Stimulated activated CD4-positive, alpha-beta T cell treated with anti-CD3 and anti-CD28 coated beads, Interleukin-2, amount 100 ng/mL, for 24 hours (primary cell): ENCODE results near the gene ATG9A.
A peak's percentile ranks its signal among the peaks of the same experiment; 100 is the strongest.

ENCODE experiments used
- DNase-seq, 2 donors: peaks; one replicate each; pipeline ENCODE4 v3.0.0-alpha.2; 2020

ATG9A gene

DNA sequence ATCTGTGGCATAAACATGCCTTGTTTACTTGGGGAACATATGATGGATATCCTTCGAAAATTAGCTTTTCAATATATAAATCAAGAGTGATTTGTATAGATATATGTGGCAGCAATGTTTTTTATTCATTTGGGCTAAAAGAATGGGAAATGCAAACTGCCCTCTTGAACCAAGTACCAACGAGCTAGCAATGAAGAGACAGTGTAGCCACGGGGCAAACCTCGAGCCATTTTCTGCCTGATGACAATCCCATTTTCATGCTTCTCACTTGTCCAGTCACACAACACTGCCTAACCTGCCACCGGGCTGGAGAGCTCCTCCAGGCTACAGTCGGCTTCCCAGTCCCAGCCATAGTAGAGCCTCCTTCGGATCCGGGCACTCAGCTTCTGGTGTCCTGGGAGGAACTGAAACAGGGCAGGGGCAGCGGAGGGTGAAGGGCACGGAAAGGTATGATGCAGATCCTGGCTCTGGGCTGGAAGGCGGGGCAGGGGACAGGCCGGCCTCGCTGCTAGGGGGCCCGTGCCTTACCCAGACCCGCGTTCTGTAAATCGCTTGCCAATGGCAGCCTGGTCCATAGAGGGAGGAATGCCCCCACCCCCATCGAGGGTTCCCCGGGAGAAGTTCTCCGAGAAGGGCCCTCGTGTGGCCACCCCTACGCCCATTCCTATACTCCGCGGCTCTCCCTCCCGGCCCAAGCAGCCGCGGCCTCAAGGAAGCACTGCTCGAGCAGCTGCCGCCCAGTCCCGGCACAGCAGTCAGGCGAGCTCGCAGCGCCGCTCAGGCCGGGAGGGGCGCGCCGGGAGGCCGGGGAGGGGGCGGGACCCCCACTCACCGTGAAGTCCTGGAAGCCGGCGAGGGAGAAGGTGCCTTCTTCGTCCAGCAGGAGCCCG, 53.3 kb downstream of the ATG9A start:
- DNase-seq: peak; percentile 41 to 47

DNA sequence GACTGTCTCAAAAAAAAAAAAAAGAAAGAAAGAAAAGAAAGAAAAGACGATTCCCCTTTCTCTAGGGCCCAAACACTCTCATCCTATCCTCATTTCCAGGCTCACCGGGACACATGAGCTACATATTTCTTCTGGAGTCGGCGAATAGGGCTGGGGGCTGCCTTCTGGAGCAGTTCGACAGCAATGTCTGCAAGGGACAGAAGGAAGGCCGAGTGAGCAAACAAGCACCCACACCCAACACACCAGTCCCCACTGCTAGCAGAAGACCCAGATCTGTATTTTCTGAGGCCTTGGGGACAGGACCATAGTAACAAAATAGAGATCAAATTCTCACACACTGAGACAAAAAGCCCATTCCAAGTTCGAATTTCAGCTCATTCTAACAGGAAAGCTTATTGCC, 54.0 kb downstream of the ATG9A start:
- no peak for DNase-seq

DNA sequence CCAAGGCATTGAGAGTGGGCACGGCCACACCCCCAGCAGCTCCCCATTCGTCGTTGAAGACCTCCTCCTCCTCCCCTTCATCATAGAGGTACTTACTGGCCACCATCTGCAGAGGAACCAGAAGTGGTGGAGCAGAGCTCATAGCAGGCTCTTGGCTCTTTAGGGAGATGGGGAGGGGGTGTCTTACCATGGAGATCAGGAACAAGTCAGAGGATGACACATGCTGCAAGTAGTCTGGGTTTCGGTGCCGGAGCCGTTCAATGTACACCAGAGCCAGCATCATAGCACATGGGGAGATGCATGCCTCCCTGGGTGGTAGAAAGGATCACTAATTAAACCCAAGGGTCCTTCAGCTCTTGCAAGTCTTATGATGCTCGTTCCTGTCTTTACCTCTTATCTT, 54.6 kb downstream of the ATG9A start:
- no peak for DNase-seq

DNA sequence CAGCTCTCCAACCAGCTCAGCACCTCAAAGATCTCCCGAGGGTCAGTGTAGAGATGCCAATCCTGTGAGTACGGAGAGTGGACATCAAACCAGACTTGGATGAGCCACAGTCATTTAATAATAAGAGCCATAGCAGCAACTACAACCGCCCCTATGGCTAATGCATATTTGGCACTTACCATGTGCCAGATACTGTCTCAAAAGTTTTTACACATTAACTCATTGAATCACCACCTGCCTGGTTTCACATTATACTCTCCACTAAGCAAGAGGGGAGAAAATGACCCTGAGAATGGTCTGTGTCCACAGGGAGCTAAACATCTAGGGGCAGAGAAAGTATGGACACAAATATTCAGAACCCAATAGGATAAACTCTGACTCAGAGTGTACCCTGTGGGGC, 55.3 kb downstream of the ATG9A start:
- no peak for DNase-seq

DNA sequence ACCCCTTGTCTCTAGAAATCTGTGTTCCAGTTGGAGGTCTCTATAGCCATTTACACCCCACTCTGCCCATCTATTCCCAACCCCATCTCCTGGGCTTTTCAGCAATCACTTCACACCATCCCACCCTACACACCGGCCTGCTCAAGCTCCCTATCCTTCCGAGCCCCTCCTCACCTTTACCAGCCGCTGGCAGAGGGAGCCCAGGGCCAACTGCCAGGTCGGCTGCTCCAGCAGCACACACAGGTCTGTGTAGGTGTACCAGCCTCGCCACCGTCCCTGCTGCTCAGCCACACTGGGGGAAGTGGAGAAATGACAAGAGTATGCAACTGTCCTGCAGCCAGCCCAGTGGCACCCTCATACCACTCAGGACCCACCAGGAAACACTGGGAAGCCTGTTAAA, 56.3 kb downstream of the ATG9A start:
- no peak for DNase-seq

DNA sequence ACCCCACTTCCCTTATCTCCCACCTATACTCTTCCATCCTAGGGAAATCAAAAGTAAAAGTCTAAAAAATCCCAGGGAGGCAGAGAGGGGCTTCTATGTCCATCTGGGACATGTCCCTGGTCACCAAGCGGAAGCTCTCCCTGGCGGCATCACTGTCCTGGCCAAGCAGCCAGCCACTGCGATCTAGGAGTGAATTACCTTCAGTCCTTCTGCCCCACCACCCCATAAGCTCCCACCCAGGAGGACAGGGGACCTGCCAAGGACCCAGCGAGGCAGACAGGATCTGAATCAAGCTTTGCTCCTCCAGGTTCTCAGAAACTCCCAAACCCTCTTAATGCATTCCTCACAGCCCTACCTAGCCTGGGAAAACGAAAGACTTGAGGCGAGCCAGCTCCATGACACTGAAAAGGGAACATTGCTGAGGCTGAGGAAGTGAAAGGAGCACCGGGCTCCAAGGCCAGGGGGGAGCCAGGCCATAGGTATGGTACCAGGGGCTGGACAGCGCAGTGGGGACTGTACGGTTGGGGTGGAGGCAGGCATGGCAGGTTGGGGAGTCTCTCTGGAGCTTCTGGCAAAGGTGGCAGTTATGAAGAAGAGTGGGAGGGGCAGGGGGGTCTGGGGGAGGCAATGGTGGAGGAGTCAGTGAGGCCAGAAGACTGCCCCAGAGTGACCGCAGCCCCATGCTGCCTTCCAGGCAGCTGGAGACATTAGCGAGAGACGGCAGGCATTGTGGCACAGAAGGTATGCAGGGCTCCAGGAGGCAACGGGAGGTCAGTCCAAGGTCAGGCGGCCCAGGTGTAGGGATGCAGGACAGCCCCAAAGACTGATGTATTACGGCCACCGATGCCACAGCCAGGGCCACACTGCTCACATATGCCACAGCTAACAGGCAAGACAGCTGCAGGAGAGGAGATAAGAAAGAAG, 56.9 kb downstream of the ATG9A start:
- no peak for DNase-seq

DNA sequence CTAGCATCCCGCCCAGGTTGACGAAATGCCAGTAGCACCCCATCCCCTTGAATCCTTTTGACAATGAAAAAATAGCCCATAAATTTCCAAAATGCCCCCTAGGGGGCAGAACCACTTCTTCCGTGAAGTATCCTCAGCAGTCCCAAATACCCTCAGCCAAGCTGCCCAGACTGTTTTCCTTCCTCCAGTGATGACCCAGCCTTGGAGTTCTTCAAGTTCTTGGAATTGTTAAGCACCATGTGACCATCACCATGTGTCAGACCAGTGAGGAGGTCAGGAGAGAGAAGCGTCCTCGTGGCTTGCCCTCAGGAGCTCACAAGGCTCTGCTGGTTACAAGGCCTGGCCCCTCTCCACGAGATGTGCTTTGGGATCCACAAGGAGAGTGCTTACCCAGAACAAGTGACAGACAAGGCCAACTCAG, 58.2 kb downstream of the ATG9A start:
- peak in 1 of 2 donors; percentile 46 for DNase-seq

DNA sequence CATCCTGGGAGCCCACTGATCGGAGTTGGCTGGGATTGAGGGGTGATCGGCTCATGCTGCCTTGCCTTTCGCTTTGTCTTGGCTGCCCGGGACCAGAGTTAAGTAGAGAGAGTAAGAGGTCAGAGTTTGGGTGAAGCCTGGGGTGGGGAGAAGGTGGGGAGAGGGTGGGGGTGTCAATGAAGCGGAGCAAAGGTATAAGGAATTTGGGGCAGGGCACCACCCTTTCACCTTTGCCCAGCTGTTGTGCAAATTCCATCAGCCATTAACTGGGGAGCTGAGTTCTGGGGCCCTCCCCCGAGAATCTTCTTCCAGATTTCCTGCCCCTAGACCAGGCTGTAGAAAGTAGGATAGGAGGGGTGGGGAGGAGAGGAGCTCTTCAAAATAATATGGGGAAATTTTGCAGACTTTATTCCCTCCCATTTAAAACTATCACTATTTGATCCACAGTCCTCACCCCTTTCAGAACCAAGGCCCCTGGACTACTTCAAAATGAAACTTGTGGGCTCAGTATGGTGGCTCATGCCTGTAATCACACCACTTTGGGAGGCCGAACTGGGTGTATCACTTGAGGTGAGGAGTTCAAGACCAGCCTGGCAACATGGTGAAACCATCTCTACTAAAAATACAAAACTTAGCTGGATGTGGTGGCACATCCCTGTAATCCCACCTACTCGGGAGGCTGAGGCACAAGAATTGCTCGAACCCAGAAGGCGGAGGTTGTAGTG, 59.3 kb downstream of the ATG9A start, which contains the start of gene SLC23A3:
SLC23A3 (minus strand) TSS at position 100 of the 725 bp plus-strand sequence; CDS start at position 55, 45 bp downstream.
- DNase-seq: no peak
